ENCODE results near the gene ADAMTSL1.

Gene ADAMTSL1

DNA sequence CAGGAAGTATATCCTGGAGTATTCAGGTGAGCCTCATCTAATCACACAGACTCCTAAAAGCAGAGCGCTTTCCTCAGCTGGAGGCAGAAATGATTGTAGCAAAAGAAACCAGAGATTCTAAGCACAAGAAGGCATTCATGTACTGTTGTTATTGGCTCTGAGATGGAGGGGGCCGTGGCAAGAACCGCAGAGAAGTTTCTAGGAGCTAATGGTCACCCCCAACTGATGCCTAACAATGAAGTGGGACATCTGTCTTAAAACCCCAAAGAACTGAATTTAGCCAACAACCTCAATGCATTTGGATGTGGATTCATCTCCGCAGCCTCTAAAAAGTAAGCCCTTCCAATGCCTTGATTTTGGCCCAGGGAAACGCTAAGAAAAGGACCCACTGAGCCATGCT, 76.3 kb downstream of the ADAMTSL1 start:
- no peak for DNase-seq (ENCODE audit: low read depth in 2 of 2)

DNA sequence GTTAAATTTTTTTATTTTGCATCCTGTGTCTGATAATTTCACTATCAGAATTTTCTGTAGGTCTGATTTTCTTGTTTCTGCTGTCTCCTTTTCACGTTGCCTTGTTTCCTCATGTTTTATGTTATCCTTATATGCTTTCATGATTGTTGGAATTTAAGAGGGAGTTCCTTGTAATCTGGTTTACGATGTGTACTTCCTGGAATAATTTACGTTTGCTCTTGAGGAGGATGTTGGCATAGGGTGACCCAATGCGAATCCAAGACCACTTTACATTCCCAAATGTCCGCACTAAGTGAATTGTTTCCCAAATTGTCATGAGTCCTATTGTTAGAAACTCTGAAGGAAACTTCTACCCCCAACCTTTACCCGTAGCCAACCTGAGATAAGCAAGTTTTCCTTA, 80.3 kb downstream of the ADAMTSL1 start:
- no peak for DNase-seq (ENCODE audit: low read depth in 2 of 2)

- DNase-seq (ENCODE audit: low read depth in 2 of 2): no peak
Observed at GRCh38 chr9:18555105-18555883, 81.3 kb downstream of the ADAMTSL1 start.

GRCh38 chr9:18564018-18564880, 90.3 kb downstream of the ADAMTSL1 start:
- DNase-seq (ENCODE audit: low read depth in 2 of 2): no peak

DNA sequence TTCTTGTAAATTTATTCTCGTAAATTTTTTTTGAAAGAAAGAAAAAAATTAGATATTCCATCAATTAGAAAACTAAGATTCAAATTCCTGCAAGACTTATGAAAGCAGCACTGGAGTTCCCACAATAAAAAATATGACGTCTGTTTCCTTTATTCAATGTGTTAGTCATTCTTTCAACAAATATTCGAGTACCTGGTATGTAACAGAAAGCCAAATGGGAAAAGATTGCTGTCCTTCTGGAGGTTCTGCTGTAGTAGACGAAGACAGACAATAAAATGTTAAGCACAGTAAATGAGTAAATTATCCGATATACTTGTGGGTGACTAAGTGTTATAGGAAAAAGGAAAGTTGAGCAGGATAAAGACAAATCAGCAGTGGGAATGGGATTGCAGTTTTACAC, 92.2 kb downstream of the ADAMTSL1 start:
- no peak for DNase-seq (ENCODE audit: low read depth in 2 of 2)

- no peak for DNase-seq (ENCODE audit: low read depth in 2 of 2)
Observed at GRCh38 chr9:18568973-18569372, 95.0 kb downstream of the ADAMTSL1 start.

DNA sequence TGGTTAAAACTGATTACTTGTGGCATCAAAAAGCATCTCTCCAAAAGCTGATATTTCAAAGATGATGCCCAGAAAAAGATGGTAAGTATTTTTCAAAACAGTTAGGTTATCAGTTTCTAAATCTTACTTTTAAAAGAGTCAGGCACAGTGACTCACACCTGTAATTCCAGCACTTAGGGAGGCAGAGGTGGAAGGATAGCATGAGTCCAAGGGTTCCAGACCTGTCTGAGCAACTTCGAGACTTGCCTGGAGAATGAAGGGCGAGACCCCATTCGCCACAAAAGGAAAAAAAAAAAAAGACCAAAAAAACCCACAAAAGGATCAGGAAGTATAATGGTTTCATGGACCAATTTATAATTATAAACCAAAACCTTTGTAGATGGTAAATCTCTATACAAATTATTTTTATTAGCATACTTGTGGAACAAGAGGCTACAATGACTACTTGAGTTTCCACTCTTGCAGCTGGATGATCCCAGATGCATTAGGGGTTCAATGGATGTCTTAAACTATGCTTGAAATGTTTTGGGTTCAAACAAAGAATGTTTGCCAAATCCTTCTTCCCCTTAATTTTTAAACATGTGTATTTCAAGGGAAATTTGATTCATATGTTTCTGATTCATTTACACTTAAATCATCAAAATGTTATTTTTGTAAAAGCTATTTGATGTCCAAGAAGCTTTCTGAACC, 96.1 kb downstream of the ADAMTSL1 start:
- DNase-seq (ENCODE audit: low read depth in 2 of 2): no peak

DNA sequence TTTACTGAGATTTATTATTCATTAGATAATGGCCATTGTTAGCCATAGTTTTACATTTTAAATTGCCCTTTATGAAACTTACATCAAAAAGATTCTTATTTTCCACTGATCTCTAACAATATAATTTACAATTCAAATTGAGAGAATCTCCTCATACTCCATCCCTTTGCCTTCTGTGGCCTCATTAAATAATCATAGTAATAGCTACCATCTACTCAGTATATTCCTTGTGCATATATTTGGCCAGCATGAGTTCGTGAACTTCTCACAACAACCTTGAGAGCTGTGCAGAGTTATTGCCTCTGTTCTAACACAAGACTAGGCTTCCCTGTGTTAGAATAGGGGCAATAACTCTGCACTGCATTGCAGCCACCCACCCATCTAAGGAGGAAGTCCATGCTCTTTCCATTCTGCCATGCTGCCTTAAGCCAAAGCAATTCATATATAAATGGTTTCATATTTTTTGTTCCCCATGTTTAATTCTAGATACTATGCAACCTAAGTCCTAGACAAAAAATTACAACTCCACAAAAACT, 99.1 kb downstream of the ADAMTSL1 start:
- no peak for DNase-seq (ENCODE audit: low read depth in 2 of 2)

GRCh38 chr9:18575686-18576085, 101.7 kb downstream of the ADAMTSL1 start:
- no peak for DNase-seq (ENCODE audit: low read depth in 2 of 2)

DNA sequence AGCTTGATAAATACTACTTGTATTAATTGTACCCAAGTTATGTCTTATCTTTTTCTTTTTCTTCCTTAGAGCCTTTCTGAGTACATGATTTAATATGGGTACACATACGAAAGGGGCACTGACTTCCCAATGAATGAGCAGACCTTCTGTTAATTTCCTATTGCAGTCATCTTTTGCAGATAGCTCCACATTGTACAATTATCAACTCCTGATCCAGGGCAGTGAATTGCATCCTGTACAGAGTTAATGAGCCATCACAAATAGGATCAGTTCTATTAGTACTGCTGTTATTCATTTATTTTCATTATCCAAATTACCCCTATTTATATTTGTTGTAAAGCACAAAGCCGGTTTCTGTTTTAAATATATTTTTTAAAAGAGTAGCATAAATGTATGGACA, 105.6 kb downstream of the ADAMTSL1 start:
- no peak for DNase-seq (ENCODE audit: low read depth in 2 of 2)

DNA sequence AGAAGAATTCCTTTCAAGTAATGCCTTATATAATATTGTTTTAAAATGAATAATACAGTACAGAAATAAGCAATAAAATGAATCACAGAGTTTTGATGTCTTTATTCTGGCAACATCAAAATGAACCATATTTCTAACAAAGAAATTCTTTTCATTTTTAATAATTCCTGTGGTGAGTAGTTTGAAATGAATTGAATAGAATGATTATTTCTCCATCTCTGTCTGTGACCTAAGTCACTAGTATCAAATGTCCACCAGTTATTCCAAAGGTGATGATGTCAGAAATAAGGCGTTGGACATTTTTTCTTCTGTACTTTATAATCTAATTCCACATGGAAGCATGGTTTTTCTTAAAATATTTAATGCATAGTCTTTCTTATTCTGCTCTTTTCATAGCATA, 106.2 kb downstream of the ADAMTSL1 start:
- no peak for DNase-seq (ENCODE audit: low read depth in 2 of 2)

DNA sequence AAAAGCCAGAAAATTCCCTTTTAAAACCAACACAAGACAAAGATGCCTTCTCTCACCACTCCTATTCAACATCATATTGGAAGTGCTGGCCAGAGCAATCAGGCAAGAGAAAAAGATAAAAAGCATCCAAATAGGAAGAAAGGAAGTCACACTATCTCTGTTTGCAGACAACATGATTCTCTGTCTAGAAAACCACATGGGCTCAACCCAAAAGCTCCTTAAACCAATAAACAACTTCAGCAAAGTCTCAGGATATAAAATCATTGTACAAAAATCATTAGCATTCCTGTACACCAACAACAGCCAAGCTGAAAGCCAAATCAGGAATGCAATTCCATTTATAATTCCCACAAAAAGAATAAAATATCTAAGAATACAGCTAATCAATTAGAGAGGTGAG, 112.0 kb downstream of the ADAMTSL1 start:
- no peak for DNase-seq (ENCODE audit: low read depth in 2 of 2)

- DNase-seq (ENCODE audit: low read depth in 2 of 2): no peak
Observed at GRCh38 chr9:18588002-18588401, 114.0 kb downstream of the ADAMTSL1 start.

GRCh38 chr9:18591261-18591660, 117.3 kb downstream of the ADAMTSL1 start:
- DNase-seq (ENCODE audit: low read depth in 2 of 2): no peak

- DNase-seq (ENCODE audit: low read depth in 2 of 2): no peak
Observed at GRCh38 chr9:18594837-18595236, 120.9 kb downstream of the ADAMTSL1 start.

DNA sequence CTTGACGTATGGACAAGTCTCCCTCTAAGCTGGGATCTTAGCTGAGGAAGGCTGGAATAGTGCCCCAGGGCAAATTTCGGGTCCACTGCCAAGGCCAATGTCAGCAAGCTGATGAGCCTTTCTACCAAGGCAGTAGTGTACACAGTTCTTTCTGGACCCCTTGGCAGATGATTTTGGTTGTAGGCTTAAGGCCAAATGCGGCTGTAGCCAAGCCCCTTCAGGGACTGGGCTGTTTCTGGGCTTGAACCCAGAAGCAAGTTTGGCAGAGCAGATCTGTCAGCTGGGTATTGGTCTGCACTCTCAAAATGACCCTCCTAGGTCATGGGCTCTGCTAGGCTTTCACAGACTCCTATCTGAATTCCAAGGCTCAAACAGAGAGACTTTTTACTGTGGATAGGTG, 121.6 kb downstream of the ADAMTSL1 start:
- DNase-seq (ENCODE audit: low read depth in 2 of 2): no peak

DNA sequence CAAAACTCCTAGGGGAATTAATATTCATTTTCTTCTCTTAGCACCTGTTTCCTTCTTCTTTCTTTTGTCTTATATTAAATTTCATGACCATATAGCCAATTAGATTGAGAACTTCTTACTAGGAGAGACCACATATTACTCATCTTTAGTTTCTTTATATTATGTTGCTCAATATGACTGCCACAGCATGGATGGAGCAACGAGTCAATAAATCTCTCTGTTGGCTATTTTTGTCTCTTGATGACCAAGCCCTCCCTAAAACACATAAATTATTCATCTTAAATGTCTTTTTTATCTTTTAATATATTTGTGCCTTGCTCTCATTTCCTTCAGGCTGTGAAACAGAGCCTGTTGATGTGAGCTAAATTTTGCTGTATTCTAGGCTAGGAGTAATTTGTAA, 123.0 kb downstream of the ADAMTSL1 start:
- no peak for DNase-seq (ENCODE audit: low read depth in 2 of 2)

- no peak for DNase-seq (ENCODE audit: low read depth in 2 of 2)
Observed at GRCh38 chr9:18598969-18599368, 125.0 kb downstream of the ADAMTSL1 start.

DNA sequence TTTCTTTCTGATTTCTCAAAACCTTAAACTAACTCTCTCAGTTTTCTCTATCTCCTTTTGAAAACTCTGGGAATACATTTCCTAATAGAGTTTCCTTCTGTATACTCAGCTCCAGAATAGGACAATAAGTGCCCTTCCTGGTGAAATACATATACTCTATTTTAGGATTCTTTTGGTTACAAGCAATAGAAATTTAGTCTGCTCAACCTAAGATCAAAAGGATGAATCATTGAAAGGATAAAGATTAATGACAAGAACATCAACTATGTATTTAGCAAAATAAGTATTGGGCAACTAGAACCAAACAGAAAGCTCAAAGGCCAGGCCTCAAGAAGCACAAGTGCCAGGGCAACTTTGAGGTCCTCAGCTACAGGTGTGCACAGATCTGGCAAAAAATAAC, 127.1 kb downstream of the ADAMTSL1 start:
- DNase-seq (ENCODE audit: low read depth in 2 of 2): no peak

- no peak for DNase-seq (ENCODE audit: low read depth in 2 of 2)
Observed at GRCh38 chr9:18601956-18602355, 128.0 kb downstream of the ADAMTSL1 start.

DNA sequence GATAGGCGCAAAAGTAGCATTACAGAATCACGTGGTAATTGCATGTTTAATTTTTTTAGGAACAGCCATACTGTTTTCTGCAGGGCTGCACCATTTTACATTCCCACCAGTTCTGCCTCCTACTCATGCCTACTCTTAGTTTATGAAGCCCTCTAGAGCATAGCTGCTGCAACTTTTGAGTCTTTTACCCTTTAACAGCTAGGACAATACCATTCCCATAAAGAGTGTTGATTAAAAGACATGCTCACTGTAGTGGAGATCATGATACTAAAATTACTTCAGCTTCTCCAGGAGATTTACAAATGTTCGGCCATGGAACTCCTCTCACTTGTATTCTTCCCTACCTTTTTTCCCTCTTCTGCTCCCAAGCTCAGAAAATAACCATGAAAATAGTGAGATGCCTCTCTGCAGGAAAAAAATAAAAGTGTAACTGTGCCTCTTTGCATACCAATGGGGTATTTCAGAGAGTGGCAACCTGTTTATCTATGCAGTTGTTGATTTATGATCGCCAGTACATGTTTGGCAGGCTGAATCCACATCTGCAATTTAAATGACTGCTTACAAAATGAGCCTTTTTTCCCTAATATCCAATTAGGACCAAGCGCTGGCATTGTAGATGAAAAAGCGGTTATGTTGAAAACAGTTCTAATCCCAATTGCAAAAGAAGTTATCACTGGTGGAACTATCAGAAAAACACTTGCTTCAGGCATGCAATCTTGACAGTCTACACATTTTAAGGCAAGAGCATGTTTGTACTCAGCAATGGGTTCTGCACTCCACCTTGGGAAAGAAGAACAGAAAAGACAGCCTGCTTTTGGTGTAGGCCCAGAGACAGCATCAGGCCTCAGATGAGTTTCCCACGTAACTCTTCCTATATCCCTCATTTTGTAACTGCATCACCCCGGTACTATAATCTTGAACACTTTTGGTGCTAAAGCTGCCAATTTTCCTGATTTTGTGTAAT, 131.1 kb downstream of the ADAMTSL1 start:
- no peak for DNase-seq (ENCODE audit: low read depth in 2 of 2)
